GM23248 (cell line): ENCODE data around the gene AFF3. TPM values are rescaled to one million over a fixed set of nuclear protein-coding genes. Genes with fewer than 3 reads are reported as not detected.

Source experiments
- DNase-seq: peaks from one replicate; pipeline ENCODE4 v3.0.0-alpha.2; 2015
- H2AFZ ChIP-seq: fragments of 200-600 bp; sonication (generic); 2 replicates; pipeline ENCODE4 v1.6.1; 2016; ENCODE audit warnings: antibody characterized with exemption
- H3F3A ChIP-seq: fragments of 200-600 bp; sonication (generic); 2 replicates; pipeline ENCODE4 v1.6.1; 2016; ENCODE audit warnings: mild to moderate bottlenecking, antibody characterized with exemption, mixed run types; ENCODE audit not compliant: insufficient read depth
- H3K27ac ChIP-seq: fragments of 200-600 bp; sonication (generic); 2 replicates; pipeline ENCODE4 v1.5.1; 2016; ENCODE audit warnings: mild to moderate bottlenecking
- H3K27me3 ChIP-seq: fragments of 200-600 bp; sonication (generic); replicated peaks from 2 replicates; pipeline ENCODE4 v1.6.1; 2016; ENCODE audit warnings: mild to moderate bottlenecking; ENCODE audit not compliant: insufficient read depth
- H3K36me3 ChIP-seq: fragments of 200-600 bp; sonication (generic); 2 replicates; pipeline ENCODE4 v1.6.1; 2016; ENCODE audit warnings: low read depth, mild to moderate bottlenecking
- H3K4me1 ChIP-seq: fragments of 200-600 bp; sonication (generic); 2 replicates; pipeline ENCODE4 v1.6.1; 2016; ENCODE audit warnings: mild to moderate bottlenecking; ENCODE audit not compliant: insufficient read depth
- H3K4me2 ChIP-seq: fragments of 200-600 bp; sonication (generic); one replicate; pipeline ENCODE4 v1.6.1; 2016; ENCODE audit warnings: mild to moderate bottlenecking; ENCODE audit not compliant: unreplicated experiment
- H3K4me3 ChIP-seq: fragments of 200-600 bp; sonication (generic); 2 replicates; pipeline ENCODE4 v1.5.1; 2016; ENCODE audit warnings: mild to moderate bottlenecking
- H3K79me2 ChIP-seq: fragments of 200-600 bp; sonication (generic); 2 replicates; pipeline ENCODE4 v1.6.1; 2016; ENCODE audit warnings: mild to moderate bottlenecking; ENCODE audit not compliant: insufficient read depth
- H3K9ac ChIP-seq: fragments of 200-600 bp; sonication (generic); 2 replicates; pipeline ENCODE4 v1.6.1; 2016; ENCODE audit warnings: mild to moderate bottlenecking
- H3K9me2 ChIP-seq: fragments of 200-600 bp; sonication (generic); 2 replicates; pipeline ENCODE4 v1.6.1; 2016; ENCODE audit warnings: mixed run types, mild to moderate bottlenecking, moderate library complexity; ENCODE audit not compliant: insufficient read depth
- H3K9me3 ChIP-seq: fragments of 200-600 bp; sonication (generic); one replicate; pipeline ENCODE4 v1.6.1; 2017; ENCODE audit warnings: low read depth
- H4K20me1 ChIP-seq: fragments of 200-600 bp; sonication (generic); 2 replicates; pipeline ENCODE4 v1.6.0; 2016; ENCODE audit not compliant: insufficient read depth
- EZH2 ChIP-seq: fragments of 200-600 bp; sonication (generic); IDR thresholded peaks from 2 replicates; pipeline ENCODE4 v1.6.1; 2018; ENCODE audit warnings: antibody characterized with exemption, mild to moderate bottlenecking; ENCODE audit not compliant: insufficient read depth, poor library complexity, severe bottlenecking
- EZH2phosphoT487 ChIP-seq: fragments of 200-600 bp; sonication (generic); IDR thresholded peaks from 2 replicates; pipeline ENCODE4 v1.6.1; 2018; ENCODE audit warnings: antibody characterized with exemption, moderate library complexity, mild to moderate bottlenecking, low read depth; ENCODE audit not compliant: insufficient read depth
- WGBS, 2 experiments: methylation state at CpG; one replicate each; pipeline ENCODE4 v1.1.6; 2015 to 2017; ENCODE audit warnings: low lambda C conversion rate in 2 of 2, low coverage in 1 of 2; ENCODE audit errors: missing lambda C conversion rate in 2 of 2; 5-methylcytosine and 5-hydroxymethylcytosine counted together
- in situ Hi-C: fragments of 300-500 bp; cut with MboI; formaldehyde crosslinking; loops from 2 replicates; pipeline ENCODE4 v1.15.0; 2020
- polyA plus RNA-seq: library from polyadenylated mRNA; unstranded; fragments of >200 nt; fragmentation: Nextera tagmentation; extraction: Ambion mirVana; gene quantifications from 2 replicates; pipeline ENCODE4 v1.2.1, GENCODE V29; 2016
- total RNA-seq: library from RNA; depleted of rRNA; stranded (reverse); fragments of >200 nt; shearing (Covaris generic); gene quantifications from 2 replicates; pipeline ENCODE4 v1.2.3, GENCODE V29; 2014

The AFF3 gene
- total and polyA plus RNA-seq, 2 experiments from 2014 or later: 0.56 to 0.86 TPM

GRCh38 chr2:99899058-99899855 is 243.1 kb downstream of the AFF3 start:
- TF ChIP-seq EZH2: no peak
- no peak for TF ChIP-seq EZH2phosphoT487
- in situ Hi-C loops: no loop called here
- H3K9me3 ChIP-seq: no peaks in the 10 kb centered on the region
- no peaks in the 10 kb centered on the region for H4K20me1 ChIP-seq
- no peaks in the 10 kb centered on the region for H3K9me2 ChIP-seq
- H3F3A ChIP-seq: no peaks in the 10 kb centered on the region
- no peak overlapping the region for H3K4me2 ChIP-seq
- no peak for DNase-seq
- no peak overlapping the region for H3K27ac ChIP-seq
- no peaks in the 10 kb centered on the region; the same call in 1 of the 2 replicates for H3K27me3 ChIP-seq
- H3K9ac ChIP-seq: no peak overlapping the region
- H3K4me1 ChIP-seq: no peaks in the 10 kb centered on the region
- no peak overlapping the region for H3K4me3 ChIP-seq
- H3K79me2 ChIP-seq: no peaks in the 10 kb centered on the region
- H3K36me3 ChIP-seq: no peaks in the 10 kb centered on the region
- H2AFZ ChIP-seq: no peak overlapping the region
- WGBS, 2 experiments: 81% methylated on average over 5 of the region's 5 CpGs

- H3K9me3 ChIP-seq: no peaks in the 10 kb centered on the region
- no peaks in the 10 kb centered on the region for H3K9me2 ChIP-seq
- H3F3A ChIP-seq: no peaks in the 10 kb centered on the region
- WGBS, 2 experiments: 80 to 84% methylated on average over 12 of the region's 12 CpGs
- no peaks in the 10 kb centered on the region for H3K4me1 ChIP-seq
- no peaks in the 10 kb centered on the region for H3K79me2 ChIP-seq
- H3K4me2 ChIP-seq: no peak overlapping the region
- DNase-seq: no peak
- H3K4me3 ChIP-seq: no peak overlapping the region
- in situ Hi-C loops: no loop called here
- H3K27me3 ChIP-seq: no peaks in the 10 kb centered on the region; the same call in 1 of the 2 replicates
- H3K36me3 ChIP-seq: no peaks in the 10 kb centered on the region
- H3K9ac ChIP-seq: no peak overlapping the region
- TF ChIP-seq EZH2phosphoT487: no peak
- TF ChIP-seq EZH2: no peak
- H2AFZ ChIP-seq: no peak overlapping the region
- no peak overlapping the region for H3K27ac ChIP-seq
- no peaks in the 10 kb centered on the region for H4K20me1 ChIP-seq
Observed at GRCh38 chr2:99898336-99899048, 243.9 kb downstream of the AFF3 start.

- no peak for TF ChIP-seq EZH2
- no peak for TF ChIP-seq EZH2phosphoT487
- in situ Hi-C loops: no loop called here
- Histone ChIP-seq H3K9me2 (no peaks in the 10 kb centered on the region), H3K9me3 (no peaks in the 10 kb centered on the region), H2AFZ (no peak overlapping the region), H3K36me3 (no peaks in the 10 kb centered on the region), H3K4me1 (no peaks in the 10 kb centered on the region), H3K79me2 (no peaks in the 10 kb centered on the region), H3K4me2 (no peak overlapping the region), H3K9ac (no peak overlapping the region), H3K4me3 (no peak overlapping the region), H3F3A (no peaks in the 10 kb centered on the region), H3K27me3 (no peaks in the 10 kb centered on the region), H3K27ac (no peak overlapping the region), H4K20me1 (no peaks in the 10 kb centered on the region)
- no peak for DNase-seq
- 92 to 93% methylated on average over 7 of the region's 7 CpGs for WGBS, 2 experiments
Observed at GRCh38 chr2:99891428-99891780, 251.0 kb downstream of the AFF3 start.

- Histone ChIP-seq H3K36me3 (no peaks in the 10 kb centered on the region), H3K9ac (no peak overlapping the region), H3K27ac (no peak overlapping the region), H2AFZ (no peak overlapping the region), H3K27me3 (no peaks in the 10 kb centered on the region), H3K4me3 (no peak overlapping the region), H3K79me2 (no peaks in the 10 kb centered on the region), H3K9me2 (no peaks in the 10 kb centered on the region), H3K4me2 (no peak overlapping the region), H3F3A (no peaks in the 10 kb centered on the region), H4K20me1 (no peaks in the 10 kb centered on the region), H3K9me3 (no peaks in the 10 kb centered on the region), H3K4me1 (no peaks in the 10 kb centered on the region)
- TF ChIP-seq EZH2: no peak
- TF ChIP-seq EZH2phosphoT487: no peak
- in situ Hi-C loops: no loop called here
- 71% methylated on average over 10 of the region's 10 CpGs for WGBS, 2 experiments
- no peak for DNase-seq
Observed at GRCh38 chr2:99890568-99891427, 251.6 kb downstream of the AFF3 start.
